ENCODE data around the gene LRRN3.
A peak's percentile ranks its signal among the peaks of the same experiment; 100 is the strongest.

Gene LRRN3

DNA sequence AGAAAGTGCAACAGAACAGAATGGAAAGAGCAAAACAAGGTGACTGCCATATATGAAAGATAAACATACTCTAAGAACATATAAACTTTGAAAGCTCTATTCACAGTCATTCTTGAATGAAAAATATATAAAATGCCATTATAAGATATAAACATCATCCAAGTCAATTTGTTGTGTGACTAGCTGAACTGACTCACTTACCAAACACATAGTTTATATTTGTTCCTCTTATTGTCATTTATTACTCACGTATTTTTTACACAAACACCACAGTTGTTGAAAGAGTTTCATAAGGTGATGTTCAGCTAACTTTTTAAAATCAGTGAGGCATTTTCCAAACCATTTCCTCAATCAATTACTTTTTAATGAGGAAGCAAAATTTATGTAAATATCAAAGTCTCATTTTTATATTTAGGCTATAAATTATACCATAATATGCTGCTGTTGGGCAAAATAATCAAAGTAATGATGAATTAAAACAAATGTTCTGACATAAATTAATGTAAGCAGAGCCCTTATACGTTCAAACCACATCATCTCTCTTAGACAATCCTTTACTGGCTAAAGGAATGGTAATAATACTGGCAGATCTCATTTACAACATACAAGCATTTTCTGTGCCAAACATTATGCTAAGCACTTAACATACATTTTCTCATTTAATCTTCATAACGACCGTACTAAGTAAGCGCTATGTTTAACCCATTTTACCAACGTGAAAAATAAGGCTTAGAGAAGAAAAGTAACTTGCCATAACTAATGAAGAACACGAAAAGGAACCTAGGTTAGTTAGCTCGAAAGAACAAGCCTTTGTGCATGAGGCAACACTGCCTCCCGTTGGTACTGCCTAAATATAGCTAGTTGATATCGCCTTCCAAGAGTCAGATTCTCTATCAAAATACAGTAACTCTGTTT is 7.3 kb downstream of the LRRN3 start:
- DNase-seq = peak; percentile 64
- in situ Hi-C loops (cut with HindIII; ENCODE audit: low pct_ligation_motif_present, low pct_unique_long_range_greater_than_20kb, low sequenced_read_pairs) = no loop called here

DNA sequence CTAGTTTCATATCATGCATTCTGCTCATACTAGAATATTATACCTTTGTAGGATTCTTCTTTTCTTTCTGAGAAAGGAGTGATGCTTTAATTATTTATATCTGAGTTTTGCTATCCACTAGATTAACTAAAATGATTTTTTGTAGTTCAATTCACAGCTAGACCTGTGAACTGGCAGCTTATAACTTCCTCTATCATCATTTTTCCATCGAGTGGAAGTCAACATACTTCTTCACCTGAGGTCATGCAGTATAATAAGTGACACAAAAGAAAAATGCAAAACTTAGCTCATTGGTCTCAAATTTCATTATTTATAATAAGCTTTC is 8.0 kb downstream of the LRRN3 start:
- in situ Hi-C loops (cut with HindIII; ENCODE audit: low pct_ligation_motif_present, low pct_unique_long_range_greater_than_20kb, low sequenced_read_pairs) = no loop called here
- DNase-seq = no peak

DNA sequence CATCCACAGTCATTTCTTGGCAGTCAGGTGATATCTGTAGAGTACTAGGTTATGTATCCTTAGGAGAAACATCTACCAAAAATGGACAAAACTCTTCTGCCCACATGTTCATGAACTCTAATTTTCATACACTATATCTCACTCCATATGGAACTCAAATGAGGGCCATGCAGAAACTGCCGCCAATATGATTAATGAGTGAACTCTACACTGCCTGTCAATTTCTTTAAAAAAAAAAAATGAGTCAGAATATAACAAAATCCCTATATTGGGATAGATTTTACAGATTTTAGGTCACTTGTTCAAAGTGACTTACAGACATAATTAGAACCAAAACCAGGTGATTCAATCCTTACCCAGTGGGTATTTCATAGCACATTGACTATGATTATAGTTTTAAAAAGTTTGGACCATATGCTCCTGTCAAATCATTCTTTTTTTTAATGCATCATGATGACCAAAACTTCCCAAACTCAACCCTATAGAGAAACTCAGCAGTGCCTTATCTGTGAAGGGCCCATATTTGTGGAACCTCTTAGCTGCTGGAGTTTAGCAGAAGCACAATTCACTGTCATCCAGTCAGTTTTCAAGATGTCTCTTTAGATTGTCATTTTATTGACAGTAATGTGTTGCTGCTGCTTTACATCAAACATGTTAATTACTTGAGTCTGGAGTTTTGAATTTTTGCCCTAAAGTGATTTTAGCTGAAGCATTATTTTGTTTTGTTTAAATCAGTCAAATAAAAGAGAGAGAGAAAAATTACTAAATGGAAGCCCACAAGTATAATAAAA is 11.1 kb downstream of the LRRN3 start:
- no peak for DNase-seq
- in situ Hi-C loops (cut with HindIII; ENCODE audit: low pct_ligation_motif_present, low pct_unique_long_range_greater_than_20kb, low sequenced_read_pairs) = no loop called here

DNA sequence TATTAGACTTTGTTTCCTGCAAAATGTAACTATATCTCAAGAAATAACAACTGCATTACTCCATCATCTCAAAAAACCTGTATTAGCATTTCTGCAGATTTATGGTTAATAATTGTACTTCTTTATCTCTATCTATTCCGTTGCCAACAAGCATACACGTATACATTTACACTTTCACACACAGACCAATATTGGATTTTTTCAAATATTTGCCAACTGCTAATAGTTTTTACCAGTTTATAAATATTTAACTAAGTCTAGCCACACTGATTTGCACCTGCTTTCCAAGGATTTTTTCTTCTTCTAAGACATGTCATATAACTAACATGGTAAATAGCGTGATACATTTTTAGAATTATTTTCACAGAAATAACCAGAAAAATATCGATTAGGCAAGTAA is 12.2 kb downstream of the LRRN3 start:
- no peak for DNase-seq
- in situ Hi-C loops (cut with HindIII; ENCODE audit: low pct_ligation_motif_present, low pct_unique_long_range_greater_than_20kb, low sequenced_read_pairs) = no loop called here

DNA sequence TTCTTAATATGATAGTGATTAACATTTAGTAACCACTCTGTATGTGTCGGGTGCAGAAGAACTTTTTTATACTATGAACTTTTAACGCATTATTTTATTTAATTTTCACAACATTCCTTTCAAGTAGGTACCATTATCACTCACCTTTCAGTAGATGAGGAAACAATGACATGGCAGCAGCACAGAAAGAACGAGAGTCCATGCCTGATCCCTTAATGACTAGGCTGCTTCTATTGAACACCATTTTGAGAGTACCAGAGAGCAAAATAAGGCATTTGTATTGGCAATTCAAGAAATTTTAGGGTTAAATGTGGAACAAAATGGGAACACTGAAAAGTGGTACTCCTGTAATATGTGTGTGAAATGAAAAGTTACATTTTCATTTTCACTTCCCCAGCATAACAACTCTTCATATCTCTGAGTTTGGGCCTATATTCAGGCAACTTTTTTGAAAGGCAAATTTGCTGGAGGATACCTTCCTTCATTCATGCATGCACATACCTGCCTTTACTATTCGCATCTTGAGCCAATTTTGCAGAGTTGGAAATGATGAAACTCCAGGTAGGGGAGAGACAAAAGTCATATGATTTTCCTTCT is 12.8 kb downstream of the LRRN3 start:
- DNase-seq = no peak
- in situ Hi-C loops (cut with HindIII; ENCODE audit: low pct_ligation_motif_present, low pct_unique_long_range_greater_than_20kb, low sequenced_read_pairs) = no loop called here

DNA sequence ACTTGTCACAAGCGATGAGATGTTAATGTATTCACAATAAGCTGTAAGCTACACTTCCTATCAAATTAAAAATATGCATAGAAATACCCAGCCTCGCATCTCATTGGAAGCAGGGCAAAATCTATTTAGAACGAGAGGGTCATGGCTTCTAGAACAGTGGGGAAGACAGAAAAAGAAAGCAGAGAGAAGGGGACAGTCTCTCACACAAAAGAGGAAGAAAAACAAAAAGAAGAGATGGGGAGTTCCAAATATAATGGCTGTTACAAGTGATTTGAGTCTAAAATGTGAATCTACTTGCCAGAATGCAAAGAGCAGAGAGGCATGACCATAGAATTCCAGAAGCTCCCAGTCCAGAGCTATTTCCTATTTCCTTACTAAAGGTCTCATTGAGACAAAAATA is 13.8 kb downstream of the LRRN3 start:
- in situ Hi-C loops (cut with HindIII; ENCODE audit: low pct_ligation_motif_present, low pct_unique_long_range_greater_than_20kb, low sequenced_read_pairs) = no loop called here
- no peak for DNase-seq

DNA sequence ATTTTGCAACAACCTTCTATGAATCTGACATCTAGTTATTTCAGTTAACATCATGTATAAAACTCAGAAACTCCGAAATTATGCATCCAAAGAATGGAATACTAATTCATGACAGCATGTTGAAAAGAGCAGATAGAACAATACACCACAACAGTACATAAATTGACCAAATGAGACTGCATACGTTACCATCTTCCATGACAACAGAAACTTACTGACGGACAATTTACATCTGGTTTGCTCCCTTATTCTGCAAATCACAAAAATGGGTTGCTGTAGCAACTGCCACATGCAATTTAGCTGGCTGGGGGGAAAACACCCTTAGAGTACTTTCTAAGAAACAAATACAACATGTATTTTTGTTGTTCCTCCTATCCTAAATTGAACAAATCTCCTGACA is 14.3 kb downstream of the LRRN3 start:
- no peak for DNase-seq
- in situ Hi-C loops (cut with HindIII; ENCODE audit: low pct_ligation_motif_present, low pct_unique_long_range_greater_than_20kb, low sequenced_read_pairs) = no loop called here

DNA sequence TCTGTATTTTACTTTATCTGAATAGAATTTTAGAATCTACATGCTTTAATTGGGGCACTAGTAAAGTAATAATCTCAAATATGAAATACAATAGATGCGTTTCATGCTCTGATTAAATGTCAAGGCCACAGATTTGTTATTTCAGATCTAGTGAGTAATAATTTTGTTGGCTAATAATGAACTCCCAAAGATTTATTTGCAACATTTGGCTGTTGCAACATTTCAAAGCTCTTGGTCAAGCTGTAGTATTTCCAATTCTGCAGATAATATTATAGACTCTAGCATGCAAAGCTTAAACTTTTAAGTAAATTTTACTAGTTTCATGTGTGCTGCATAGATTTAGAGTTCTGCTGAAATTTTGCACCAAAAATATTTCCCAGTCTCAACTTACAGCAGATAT is 16.7 kb downstream of the LRRN3 start:
- in situ Hi-C loops (cut with HindIII; ENCODE audit: low pct_ligation_motif_present, low pct_unique_long_range_greater_than_20kb, low sequenced_read_pairs) = no loop called here
- no peak for DNase-seq

DNA sequence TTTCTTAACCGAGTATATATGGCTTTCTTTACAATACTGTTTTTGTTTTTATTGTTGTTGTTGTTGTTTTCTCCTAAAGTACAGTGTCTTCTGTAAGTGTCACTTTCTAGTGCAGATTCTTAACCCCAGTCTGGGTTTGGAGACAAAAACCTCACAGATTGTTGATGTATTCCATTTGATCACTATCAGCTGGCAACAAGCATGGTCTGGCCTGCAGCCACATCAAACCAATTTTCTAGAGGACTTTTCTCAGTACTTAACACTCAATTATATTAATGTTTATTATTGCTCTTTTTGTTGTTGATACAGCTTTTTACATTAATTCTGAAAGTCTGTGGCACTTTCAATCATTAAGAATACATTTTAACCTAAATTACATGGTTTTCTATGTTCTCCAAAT is 17.1 kb downstream of the LRRN3 start:
- DNase-seq = no peak
- in situ Hi-C loops (cut with HindIII; ENCODE audit: low pct_ligation_motif_present, low pct_unique_long_range_greater_than_20kb, low sequenced_read_pairs) = no loop called here

DNA sequence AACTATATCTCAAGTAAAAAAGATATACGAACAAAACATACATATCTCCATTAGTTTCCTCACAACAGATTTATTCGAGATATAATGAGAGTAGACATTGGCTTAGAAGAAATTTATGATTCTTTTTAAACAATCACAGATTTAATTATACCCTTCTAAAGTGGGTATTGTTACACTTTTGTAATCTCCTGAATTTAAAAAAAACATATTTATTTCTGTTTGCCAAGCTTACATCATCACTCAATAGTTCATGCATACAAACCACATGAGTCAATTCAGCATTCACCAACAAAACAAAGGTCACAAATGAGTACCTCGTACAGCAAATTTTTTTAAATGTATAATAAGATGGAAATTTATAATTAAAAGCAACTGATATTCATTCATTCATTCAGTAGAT is 17.6 kb downstream of the LRRN3 start:
- DNase-seq = no peak
- in situ Hi-C loops (cut with HindIII; ENCODE audit: low pct_ligation_motif_present, low pct_unique_long_range_greater_than_20kb, low sequenced_read_pairs) = no loop called here

DNA sequence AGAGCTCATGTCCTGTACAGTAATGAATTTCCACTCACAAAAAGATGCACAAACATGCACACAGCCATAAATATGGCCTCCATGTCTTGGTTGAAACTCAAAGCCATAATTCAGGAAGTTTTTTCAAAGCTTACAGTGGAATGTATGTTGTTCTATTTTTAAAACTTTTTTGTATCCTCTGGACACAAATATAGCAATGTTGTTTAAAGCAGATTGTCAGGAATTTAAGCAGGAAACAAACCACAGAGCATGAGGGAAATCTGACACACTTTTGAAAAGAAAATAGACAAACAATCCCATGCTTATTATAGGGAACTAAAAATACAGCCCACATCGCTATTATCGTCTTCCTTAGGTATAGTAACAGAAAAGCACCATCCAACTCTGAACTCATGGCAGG is 21.5 kb downstream of the LRRN3 start:
- in situ Hi-C loops (cut with HindIII; ENCODE audit: low pct_ligation_motif_present, low pct_unique_long_range_greater_than_20kb, low sequenced_read_pairs) = no loop called here
- DNase-seq = no peak

DNA sequence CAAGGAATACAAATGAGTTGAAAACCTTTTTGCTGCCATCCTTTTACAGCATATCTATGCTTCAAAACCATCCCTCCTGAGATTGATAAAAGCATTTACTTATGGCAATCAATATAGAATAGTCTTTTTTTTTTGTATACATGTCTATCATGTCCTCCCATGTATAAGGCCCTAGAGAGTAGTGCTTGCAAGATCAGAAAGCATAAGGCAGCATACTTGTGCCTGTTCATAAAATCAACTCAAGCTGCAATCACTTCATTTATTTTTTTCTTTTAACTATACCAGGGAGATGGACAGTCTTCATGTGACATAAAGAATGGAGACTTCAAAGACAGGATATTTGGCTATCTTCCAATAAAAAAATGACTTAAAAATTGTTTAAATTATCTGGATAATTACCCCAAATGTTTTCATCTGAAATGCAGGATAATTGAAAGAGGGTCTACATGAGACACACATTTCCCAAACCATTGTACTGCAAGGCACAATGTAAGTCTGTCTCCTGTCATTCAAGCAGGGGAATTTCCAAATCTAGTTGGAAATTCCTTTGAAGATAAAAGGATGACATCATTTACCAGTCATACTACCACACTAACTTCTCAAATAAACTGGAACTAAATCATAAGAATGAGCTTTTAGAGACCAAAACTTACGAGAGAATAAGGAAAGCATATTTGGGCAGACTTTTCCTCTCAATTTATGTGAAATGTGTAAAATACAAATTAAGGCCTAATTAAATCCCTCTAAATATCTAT is 22.5 kb downstream of the LRRN3 start:
- in situ Hi-C loops (cut with HindIII; ENCODE audit: low pct_ligation_motif_present, low pct_unique_long_range_greater_than_20kb, low sequenced_read_pairs) = no loop called here
- DNase-seq = peak; percentile 66

DNA sequence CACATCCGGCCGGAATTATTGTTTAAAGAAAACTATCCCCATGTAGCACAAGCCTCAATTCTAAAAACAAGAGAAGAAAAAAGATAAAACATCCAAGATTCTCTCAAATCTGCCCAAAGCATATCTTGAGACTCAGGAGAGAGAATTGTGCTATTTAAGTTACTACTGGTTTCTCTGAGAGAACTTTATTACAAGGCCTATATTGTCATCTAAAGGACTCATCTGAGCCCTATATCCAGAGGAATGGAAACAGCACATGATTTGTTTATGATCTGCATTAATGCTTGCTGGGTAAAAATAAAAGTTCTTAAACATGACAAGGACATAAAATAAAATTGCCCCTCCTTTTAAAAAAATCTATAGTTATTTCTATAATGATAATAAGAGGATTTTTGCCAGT is 25.0 kb downstream of the LRRN3 start:
- in situ Hi-C loops (cut with HindIII; ENCODE audit: low pct_ligation_motif_present, low pct_unique_long_range_greater_than_20kb, low sequenced_read_pairs) = no loop called here
- no peak for DNase-seq

DNA sequence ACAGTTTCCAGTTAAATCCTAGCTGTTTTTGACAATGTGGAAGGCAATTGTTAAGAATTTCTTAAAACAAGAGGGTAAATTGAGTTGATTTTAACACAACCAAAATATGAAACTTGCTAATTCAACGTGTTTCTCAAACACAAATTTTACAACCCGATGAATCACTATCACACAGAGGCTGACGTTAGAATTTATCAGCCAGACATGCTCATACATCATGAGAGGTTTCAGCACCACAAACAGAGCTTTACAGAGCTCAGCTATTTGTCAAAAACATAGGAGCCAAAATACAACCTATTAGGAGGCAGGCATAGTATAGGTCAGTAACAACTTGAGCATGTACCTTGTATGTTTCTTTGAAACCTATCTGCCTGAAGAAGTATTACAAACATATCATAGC is 36.1 kb downstream of the LRRN3 start:
- in situ Hi-C loops (cut with HindIII; ENCODE audit: low pct_ligation_motif_present, low pct_unique_long_range_greater_than_20kb, low sequenced_read_pairs) = no loop called here
- peak; percentile 60 for DNase-seq

DNA sequence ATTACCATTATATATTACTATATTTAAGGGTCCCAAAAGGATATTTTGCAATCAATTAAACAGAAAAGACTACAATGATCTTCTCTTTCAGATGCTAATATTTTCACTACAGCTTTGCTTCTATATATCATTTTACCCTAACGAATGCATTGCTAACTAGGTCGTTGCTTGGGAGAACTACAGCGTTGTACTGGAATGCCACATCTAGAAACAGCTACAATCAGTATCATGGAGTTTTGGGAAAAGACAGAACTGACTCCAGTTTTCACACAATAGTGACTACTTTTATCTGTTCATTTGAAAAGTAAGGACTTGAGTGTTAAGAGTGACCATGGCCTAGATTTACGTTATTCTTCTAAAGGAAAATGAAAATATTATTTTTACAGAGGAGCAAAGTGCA is 38.5 kb downstream of the LRRN3 start:
- no peak for DNase-seq
- in situ Hi-C loops (cut with HindIII; ENCODE audit: low pct_ligation_motif_present, low pct_unique_long_range_greater_than_20kb, low sequenced_read_pairs) = no loop called here

DNA sequence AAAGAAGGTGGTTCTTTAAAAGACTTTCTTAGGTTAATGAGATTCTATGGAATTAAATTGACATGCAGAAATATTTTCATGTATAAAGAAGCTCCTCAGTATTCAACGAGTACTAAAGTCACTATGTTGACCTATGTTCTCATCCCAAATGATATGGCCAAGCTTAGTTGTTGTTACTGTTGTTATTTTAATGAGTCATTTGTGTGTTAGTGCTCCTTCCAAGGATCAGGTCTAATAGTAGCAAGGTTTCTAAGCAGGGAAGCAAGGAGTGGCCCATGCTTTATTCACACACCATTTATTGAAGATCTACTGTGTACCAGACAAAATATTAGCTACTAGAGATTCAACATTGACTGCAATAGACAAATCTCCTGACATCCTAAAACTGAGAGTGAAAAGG is 41.9 kb downstream of the LRRN3 start:
- in situ Hi-C loops (cut with HindIII; ENCODE audit: low pct_ligation_motif_present, low pct_unique_long_range_greater_than_20kb, low sequenced_read_pairs) = no loop called here
- no peak for DNase-seq

DNA sequence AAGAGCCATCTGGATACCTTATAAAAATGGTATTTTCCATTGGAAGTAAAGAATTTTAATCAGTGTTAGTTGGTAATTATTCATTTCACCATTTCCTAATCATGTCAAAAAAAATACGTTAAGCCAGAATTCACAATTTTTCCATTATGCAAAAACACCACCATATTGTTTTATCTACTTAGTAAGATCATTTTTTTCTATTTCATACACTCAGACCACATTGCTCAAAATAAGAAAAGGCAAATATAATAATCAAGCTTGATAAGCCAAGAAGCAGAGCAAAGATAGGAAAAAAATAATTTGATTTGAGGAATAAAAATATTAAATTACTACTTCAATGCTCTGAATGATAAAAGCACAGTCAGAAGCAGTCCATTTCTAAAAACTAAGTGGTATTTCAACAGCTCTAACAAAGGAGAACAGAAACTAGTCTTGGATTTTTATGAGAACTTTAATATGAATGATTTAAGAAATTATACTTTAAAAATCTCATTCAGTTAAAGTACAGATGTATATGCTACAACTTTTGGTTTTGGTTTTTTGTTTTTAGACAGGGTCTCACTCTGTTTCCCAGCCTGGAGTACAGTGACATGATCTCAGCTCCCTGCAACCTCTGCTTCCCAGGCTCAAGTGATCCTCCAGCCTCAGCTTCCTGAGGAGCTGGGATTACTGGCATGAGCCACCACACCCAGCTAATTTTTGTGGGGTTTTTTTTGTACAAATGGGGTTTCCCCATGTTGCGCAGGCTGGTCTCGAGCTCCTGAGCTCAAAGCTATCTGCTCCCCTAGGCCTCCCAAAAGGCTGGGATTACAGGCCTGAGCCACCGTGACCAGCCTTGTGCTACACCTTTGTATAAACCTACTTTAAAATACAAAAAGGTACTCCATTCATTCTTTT is 46.6 kb downstream of the LRRN3 start:
- DNase-seq = no peak
- in situ Hi-C loops (cut with HindIII; ENCODE audit: low pct_ligation_motif_present, low pct_unique_long_range_greater_than_20kb, low sequenced_read_pairs) = no loop called here

DNA sequence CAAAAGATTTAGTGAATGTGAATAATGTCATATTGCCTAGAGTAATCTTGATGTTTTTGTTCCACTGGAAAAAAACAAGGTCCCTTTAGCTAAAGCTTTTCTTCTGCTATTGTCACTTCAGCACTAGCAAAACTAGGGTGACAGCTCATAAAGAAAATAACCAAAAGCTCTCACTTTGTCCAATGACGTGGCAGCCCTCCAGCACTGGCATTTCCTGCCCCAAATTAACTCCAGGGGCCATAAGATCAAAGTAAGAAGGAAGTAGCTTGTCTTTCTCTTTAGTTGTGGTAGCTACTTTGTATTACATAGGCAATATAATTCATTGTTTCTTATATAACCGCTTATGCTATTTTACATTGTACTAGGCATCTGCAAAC is 47.3 kb downstream of the LRRN3 start:
- in situ Hi-C loops (cut with HindIII; ENCODE audit: low pct_ligation_motif_present, low pct_unique_long_range_greater_than_20kb, low sequenced_read_pairs) = no loop called here
- peak; percentile 47 for DNase-seq

Data from ACHN (cell line).